GM18508 (cell line): Measurements from ENCODE around the gene RIC3.

Experiments used
- ATAC-seq: cut with Tn5 transposase; IDR thresholded peaks from one replicate; pipeline ENCODE4 v1.9.1; 2021; ENCODE audit warnings: moderate number of reproducible peaks; ENCODE audit not compliant: insufficient read depth, unreplicated experiment

The RIC3 gene

GRCh38 chr11:8106679-8107078 lies 62.1 kb downstream of the RIC3 start:
- ATAC-seq = no peak

GRCh38 chr11:8105666-8106065 lies 63.2 kb downstream of the RIC3 start:
- ATAC-seq = no peak

GRCh38 chr11:8105133-8105532 lies 63.7 kb downstream of the RIC3 start:
- no peak for ATAC-seq

GRCh38 chr11:8103909-8104308 lies 64.9 kb downstream of the RIC3 start:
- no peak for ATAC-seq

GRCh38 chr11:8102965-8103364 lies 65.9 kb downstream of the RIC3 start:
- no peak for ATAC-seq

GRCh38 chr11:8102296-8102915 lies 66.4 kb downstream of the RIC3 start:
- ATAC-seq = no peak

GRCh38 chr11:8101421-8101820 lies 67.4 kb downstream of the RIC3 start:
- ATAC-seq = no peak

- no peak for ATAC-seq
Measured at GRCh38 chr11:8100605-8101004, 68.2 kb downstream of the RIC3 start.

- ATAC-seq = no peak
Measured at GRCh38 chr11:8100158-8100557, 68.7 kb downstream of the RIC3 start.

- no peak for ATAC-seq
Measured at GRCh38 chr11:8099291-8099899, 69.4 kb downstream of the RIC3 start.

GRCh38 chr11:8098879-8099278 lies 69.9 kb downstream of the RIC3 start:
- no peak for ATAC-seq

GRCh38 chr11:8098361-8098760 lies 70.5 kb downstream of the RIC3 start:
- ATAC-seq = no peak

- no peak for ATAC-seq
Measured at GRCh38 chr11:8097926-8098325, 70.9 kb downstream of the RIC3 start.

- no peak for ATAC-seq
Measured at GRCh38 chr11:8097468-8097867, 71.4 kb downstream of the RIC3 start.

GRCh38 chr11:8097062-8097461 lies 71.8 kb downstream of the RIC3 start:
- ATAC-seq = no peak

GRCh38 chr11:8096575-8096974 lies 72.2 kb downstream of the RIC3 start:
- ATAC-seq = no peak

- no peak for ATAC-seq
Measured at GRCh38 chr11:8095806-8096522, 72.9 kb downstream of the RIC3 start.

- no peak for ATAC-seq
Measured at GRCh38 chr11:8095371-8095770, 73.5 kb downstream of the RIC3 start.

GRCh38 chr11:8094656-8095055 lies 74.2 kb downstream of the RIC3 start:
- no peak for ATAC-seq

- ATAC-seq = no peak
Measured at GRCh38 chr11:8093931-8094575, 74.8 kb downstream of the RIC3 start.
